Rectal smooth muscle tissue (tissue), 1 donor: Measurements from ENCODE around the gene ASRGL1.
A peak's percentile ranks its signal among the peaks of the same experiment; 100 is the strongest.
"Not testable (repeated sequence)": the region's sequence is repeated elsewhere in the genome, so short reads cannot be mapped to it uniquely, and the experiment has no call there.

Experiments used
- H3K27ac ChIP-seq: one replicate; pipeline ENCODE4 v1.7.0; 2013; ENCODE audit warnings: low read depth, low read length, inconsistent platforms
- H3K27me3 ChIP-seq: one replicate; pipeline ENCODE4 v1.7.0; 2013; ENCODE audit warnings: low read length; ENCODE audit not compliant: control insufficient read depth, insufficient read depth
- H3K36me3 ChIP-seq: one replicate; pipeline ENCODE4 v1.7.0; 2013; ENCODE audit warnings: low read length; ENCODE audit not compliant: control insufficient read depth, insufficient read depth
- H3K4me1 ChIP-seq: one replicate; pipeline ENCODE4 v1.7.0; 2013; ENCODE audit warnings: low read length; ENCODE audit not compliant: control insufficient read depth, insufficient read depth
- H3K4me3 ChIP-seq: one replicate; pipeline ENCODE4 v1.7.0; 2013; ENCODE audit warnings: low read length
- H3K9ac ChIP-seq: one replicate; pipeline ENCODE4 v1.7.0; 2013; ENCODE audit warnings: low read length

Gene ASRGL1

GRCh38 chr11:62359475-62359874 lies 22.2 kb downstream of the ASRGL1 start:
- H3K36me3 ChIP-seq: no peaks in the 10 kb centered on the region
- H3K27me3 ChIP-seq: no peaks in the 10 kb centered on the region
- H3K27ac ChIP-seq: no peak overlapping the region
- H3K9ac ChIP-seq: no peak overlapping the region
- H3K4me1 ChIP-seq: no peaks in the 10 kb centered on the region
- H3K4me3 ChIP-seq: no peak overlapping the region

- no peak overlapping the region for H3K9ac ChIP-seq
- no peaks in the 10 kb centered on the region for H3K36me3 ChIP-seq
- H3K27ac ChIP-seq: no peak overlapping the region
- no peaks in the 10 kb centered on the region for H3K27me3 ChIP-seq
- no peaks in the 10 kb centered on the region for H3K4me1 ChIP-seq
- no peak overlapping the region for H3K4me3 ChIP-seq
Observed at GRCh38 chr11:62360685-62361084, 23.4 kb downstream of the ASRGL1 start.

- H3K27me3 ChIP-seq, H3K27ac ChIP-seq, H3K36me3 ChIP-seq, H3K4me3 ChIP-seq, H3K9ac ChIP-seq, H3K4me1 ChIP-seq: not testable (repeated sequence)
Observed at GRCh38 chr11:62368861-62369477, 31.7 kb downstream of the ASRGL1 start.

GRCh38 chr11:62370743-62371440 lies 33.6 kb downstream of the ASRGL1 start:
- no peaks in the 10 kb centered on the region for H3K4me1 ChIP-seq
- no peaks in the 10 kb centered on the region for H3K27me3 ChIP-seq
- no peaks in the 10 kb centered on the region for H3K36me3 ChIP-seq
- no peak overlapping the region for H3K27ac ChIP-seq
- no peak overlapping the region for H3K9ac ChIP-seq
- H3K4me3 ChIP-seq: peak overlapping the region; percentile 36

GRCh38 chr11:62372871-62373270 lies 35.6 kb downstream of the ASRGL1 start:
- H3K4me3 ChIP-seq: no peak overlapping the region
- no peak overlapping the region for H3K9ac ChIP-seq
- no peaks in the 10 kb centered on the region for H3K27me3 ChIP-seq
- no peaks in the 10 kb centered on the region for H3K4me1 ChIP-seq
- H3K27ac ChIP-seq: no peak overlapping the region
- no peaks in the 10 kb centered on the region for H3K36me3 ChIP-seq

DNA sequence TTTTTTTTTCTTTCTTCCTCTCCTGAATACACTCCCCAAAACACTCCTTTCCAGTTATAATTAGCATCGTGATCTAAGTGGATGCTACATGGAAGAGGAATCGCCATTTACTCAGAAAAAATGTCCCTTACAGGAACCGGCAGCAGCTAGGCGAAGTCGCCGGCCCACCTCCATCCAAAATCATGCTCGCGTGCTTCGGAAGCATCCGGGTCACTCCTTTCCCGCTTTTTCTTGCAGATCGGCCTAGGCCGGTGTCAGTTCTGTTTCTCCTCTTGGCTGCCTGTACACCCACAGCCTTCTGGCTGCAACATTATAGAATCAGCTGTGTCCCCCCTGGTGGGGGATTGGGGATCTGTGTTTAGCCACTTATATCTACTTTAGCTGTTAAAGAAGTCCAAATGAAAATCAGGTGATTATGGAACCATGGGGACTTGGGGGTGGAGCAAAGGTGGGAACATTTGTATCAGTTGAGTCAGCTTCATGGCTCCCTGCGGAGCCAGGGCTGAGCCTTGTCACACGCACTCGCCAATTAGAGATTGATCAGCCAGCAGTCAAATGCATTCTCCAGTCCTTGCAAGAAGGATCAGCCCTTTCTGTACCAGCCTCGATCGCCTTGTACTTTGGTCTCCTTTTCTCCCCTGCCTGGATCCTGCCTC lies 36.3 kb downstream of the ASRGL1 start:
- Histone ChIP-seq H3K9ac (no peak overlapping the region), H3K4me3 (no peak overlapping the region), H3K4me1 (no peaks in the 10 kb centered on the region), H3K27me3 (no peaks in the 10 kb centered on the region), H3K27ac (no peak overlapping the region), H3K36me3 (no peaks in the 10 kb centered on the region)

DNA sequence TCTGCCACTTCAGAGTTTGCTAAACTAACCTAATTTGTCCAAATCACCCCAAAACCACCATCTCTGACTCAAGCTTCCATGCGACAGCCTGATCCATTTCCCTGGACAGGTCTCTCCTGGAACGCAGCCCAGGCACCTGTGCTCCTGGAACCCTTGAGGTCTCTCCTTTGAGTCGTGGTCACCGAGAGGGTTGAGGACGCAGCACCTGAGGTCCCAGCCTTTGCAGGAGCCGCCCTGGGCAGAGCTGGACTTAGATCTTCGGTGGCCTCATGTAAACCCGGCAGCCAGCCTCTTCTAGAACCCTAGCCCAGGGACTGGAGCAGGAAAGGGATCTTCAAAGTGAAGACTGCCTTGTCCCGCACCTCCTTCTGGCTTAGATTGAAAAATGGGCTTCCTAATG lies 37.6 kb downstream of the ASRGL1 start:
- Histone ChIP-seq H3K4me1 (no peaks in the 10 kb centered on the region), H3K4me3 (no peak overlapping the region), H3K27me3 (no peaks in the 10 kb centered on the region), H3K27ac (no peak overlapping the region), H3K9ac (no peak overlapping the region), H3K36me3 (no peaks in the 10 kb centered on the region)

GRCh38 chr11:62378459-62379063 lies 41.3 kb downstream of the ASRGL1 start:
- H3K9ac ChIP-seq, H3K27ac ChIP-seq: not testable (repeated sequence)

GRCh38 chr11:62379586-62379985 lies 42.3 kb downstream of the ASRGL1 start:
- not testable (repeated sequence) for H3K9ac ChIP-seq

More at GRCh38 chr11:62378459-62379063, 41.3 kb downstream of the ASRGL1 start:
- not testable (repeated sequence) for H3K4me3 ChIP-seq, H3K27me3 ChIP-seq, H3K36me3 ChIP-seq, H3K4me1 ChIP-seq

DNA sequence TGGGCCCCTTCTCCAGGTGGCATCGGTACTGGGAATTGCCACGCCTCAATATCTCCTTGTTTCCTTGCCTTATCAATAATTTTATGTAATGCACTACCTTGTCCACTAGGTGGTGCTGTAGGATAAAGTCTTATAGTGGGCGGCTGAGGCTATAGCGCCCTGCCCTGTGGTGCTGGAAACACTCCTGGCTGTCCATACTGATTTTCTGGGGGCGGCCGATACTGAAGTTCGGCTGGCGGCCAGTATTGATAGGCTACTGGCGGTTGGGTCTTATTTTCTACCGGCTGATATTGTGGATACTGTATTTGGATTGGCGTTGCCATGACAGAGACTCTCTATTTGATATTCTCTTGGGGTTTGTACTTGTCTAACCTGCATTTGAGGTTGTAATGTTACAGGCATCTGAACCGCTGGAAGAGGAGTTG lies 43.6 kb downstream of the ASRGL1 start:
- H3K36me3 ChIP-seq, H3K27ac ChIP-seq, H3K4me3 ChIP-seq, H3K9ac ChIP-seq, H3K27me3 ChIP-seq, H3K4me1 ChIP-seq: not testable (repeated sequence)

More at GRCh38 chr11:62379586-62379985, 42.3 kb downstream of the ASRGL1 start:
- not testable (repeated sequence) for H3K27ac ChIP-seq, H3K36me3 ChIP-seq, H3K4me1 ChIP-seq, H3K4me3 ChIP-seq, H3K27me3 ChIP-seq

DNA sequence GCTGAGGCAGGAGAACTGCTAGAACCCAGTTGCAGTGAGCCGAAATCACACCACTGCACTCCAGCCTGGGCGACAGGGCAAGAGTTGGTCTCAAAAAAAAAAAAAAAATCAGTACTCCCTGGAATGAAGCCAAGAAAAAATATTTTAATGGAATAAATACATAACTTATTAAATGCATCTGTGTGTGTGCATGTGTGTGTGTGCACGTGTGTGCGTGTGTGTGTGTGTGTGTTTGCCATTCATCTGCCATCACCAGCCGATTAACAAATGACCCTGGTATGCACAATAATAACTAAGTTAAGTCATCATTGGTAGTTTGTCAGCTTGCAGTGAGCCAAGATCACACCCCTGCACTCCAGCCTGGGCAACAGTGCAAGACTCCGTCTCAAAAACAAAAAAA lies 46.6 kb downstream of the ASRGL1 start:
- no peak overlapping the region for H3K27ac ChIP-seq
- H3K27me3 ChIP-seq: no peaks in the 10 kb centered on the region
- peaks cover 2% of the 10 kb centered on the region for H3K4me1 ChIP-seq
- H3K4me3 ChIP-seq: no peak overlapping the region
- no peaks in the 10 kb centered on the region for H3K36me3 ChIP-seq
- no peak overlapping the region for H3K9ac ChIP-seq

- H3K9ac ChIP-seq, H3K36me3 ChIP-seq, H3K4me3 ChIP-seq, H3K4me1 ChIP-seq, H3K27me3 ChIP-seq, H3K27ac ChIP-seq: not testable (repeated sequence)
Observed at GRCh38 chr11:62386083-62386482, 48.8 kb downstream of the ASRGL1 start.
